Measurements from ENCODE around the gene TREML4.
"Not testable (repeated sequence)": the region's sequence is repeated elsewhere in the genome, so short reads cannot be mapped to it uniquely, and the experiment has no call there.

TREML4 gene

GRCh38 chr6:41208439-41209106 lies 19.6 kb upstream of the TREML4 start:
- no peak for DNase-seq (ENCODE audit: low read depth)

DNA sequence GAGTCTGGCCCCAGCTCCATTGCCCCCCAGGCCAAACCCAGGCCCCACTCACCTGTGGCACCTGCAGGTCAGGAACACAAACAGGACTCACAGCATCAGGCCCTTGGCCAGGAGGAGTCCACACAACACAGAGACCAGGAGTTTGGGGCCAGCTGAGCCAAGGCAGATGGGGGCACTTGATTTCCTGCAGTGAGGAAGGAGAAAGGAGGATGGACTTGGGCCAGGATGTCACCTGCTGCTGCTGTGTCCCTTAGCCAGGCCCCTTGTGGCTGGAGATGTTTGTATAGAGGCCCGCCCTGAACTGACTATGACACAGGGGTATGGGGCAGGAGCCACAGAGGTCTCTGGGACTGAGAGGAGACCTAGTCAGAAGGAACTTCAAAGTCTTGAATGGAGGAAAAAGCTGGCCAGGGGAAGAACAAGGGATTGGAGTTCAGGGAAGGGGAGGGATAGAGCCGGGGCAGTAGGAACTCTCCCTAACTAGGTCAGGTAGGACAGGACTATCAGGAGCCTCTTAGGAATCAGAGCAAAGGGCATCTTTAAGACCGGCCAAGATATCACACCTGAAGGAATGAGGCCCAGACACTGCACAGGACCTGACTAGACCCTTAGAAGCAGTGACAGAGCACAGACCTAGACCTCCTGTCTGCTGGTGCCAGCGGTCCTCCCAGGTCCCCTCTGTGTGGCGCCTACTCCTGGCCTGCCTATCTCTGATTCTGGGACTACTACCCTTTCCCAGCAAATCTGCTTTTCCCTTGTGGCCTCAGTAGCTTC lies 18.4 kb upstream of the TREML4 start:
- DNase-seq (ENCODE audit: low read depth) = no peak

GRCh38 chr6:41214559-41215238 lies 13.4 kb upstream of the TREML4 start:
- DNase-seq (ENCODE audit: low read depth) = no peak

DNA sequence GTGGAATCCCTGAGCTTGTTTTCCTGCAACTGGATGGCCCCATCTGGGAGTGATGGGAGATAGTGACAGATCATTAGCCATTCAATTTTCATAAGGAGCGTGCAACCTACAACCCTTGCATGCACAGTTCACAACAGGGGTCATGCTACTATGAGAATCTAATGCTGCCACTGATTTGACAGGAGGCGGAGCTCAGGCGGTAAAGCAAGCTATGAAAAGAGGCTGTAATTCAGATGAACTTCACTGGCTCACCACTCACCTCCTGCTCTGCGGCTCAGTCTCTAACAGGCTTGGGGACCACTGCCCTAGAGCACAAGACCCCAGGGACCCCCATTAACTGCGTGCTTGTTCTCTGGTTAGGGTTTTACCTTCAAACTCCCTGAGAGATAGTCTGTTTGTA lies 12.4 kb upstream of the TREML4 start:
- DNase-seq (ENCODE audit: low read depth) = no peak

DNA sequence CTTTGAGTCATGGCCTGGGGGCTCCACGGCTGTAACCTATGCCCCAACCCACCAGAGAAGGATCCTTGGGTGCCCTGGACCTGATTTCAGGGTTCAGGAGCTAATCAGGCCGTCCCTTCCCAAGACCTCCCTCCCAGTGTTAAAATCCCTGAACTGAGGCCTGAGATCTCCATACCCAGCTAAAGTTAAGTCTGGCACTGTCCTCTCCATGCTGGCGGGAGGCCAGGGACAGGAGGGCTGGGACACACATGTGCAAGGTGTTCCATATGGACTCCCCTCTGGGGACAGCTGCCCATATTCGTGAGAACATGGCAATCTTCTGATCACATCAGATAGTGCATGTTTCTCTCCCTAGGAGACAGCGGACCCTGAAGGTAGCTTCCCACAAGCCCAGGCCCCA lies 11.5 kb upstream of the TREML4 start:
- no peak for DNase-seq (ENCODE audit: low read depth)

- no peak for DNase-seq (ENCODE audit: low read depth)
Observed at GRCh38 chr6:41222045-41222444, 6.1 kb upstream of the TREML4 start.

DNA sequence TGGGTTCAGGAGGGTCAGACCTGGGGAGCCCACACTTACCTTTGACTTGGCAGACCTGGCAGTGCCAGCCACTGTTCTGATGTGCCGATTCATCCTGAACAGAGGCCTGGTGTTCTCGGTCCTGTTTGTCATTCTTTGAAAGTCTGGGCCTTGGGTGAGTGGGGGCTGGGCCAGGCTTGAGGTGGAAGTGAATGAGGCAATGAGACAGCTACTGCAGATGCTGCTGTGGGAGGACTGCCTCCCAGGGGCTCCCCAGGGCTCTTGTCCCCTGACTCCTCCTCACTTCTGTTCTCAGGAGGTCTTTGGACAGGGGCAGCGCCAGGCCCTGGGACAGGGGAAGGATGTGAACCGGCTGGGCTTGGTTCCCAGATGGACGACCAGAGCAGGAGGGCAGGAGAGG lies 5.6 kb upstream of the TREML4 start:
- DNase-seq (ENCODE audit: low read depth) = no peak

DNA sequence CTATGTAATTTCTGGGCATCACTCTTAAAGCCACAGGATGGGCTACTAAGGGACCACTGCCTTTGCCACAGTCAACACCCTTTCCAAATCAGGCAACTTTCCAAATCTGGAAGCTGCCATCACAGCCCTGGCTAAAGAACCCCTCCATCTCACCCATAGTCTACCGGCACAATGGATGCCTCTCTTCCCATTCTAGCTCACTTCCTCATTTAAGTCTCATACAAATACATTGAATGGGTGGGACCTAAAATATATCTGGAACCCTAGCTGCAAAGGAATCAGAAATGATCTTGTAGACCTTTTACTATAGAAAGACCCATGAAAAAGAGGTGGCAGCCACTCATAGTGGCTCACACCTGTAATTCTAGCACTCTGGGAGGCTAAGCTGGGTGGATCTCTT lies 3.3 kb upstream of the TREML4 start:
- DNase-seq (ENCODE audit: low read depth) = no peak

DNA sequence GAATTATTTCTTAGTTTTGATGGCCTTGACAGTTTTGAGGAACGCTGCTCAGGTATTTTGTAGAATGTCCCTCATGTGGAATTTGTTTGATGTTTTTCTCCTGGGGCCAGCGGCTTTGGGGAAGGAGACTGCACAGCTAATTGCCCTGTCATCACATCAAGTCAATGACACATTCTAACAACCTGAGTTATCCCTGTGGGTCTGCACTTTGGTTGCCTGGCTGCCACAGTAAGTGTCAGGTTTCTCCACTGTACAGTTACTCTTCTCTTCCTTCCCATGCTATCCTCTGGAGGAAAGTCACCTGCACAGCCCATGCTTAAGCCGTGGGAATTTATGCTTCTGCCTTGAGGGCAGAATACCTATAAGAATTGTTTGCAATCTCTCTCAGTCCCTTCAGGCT lies 1.4 kb upstream of the TREML4 start:
- no peak for DNase-seq (ENCODE audit: low read depth)

DNA sequence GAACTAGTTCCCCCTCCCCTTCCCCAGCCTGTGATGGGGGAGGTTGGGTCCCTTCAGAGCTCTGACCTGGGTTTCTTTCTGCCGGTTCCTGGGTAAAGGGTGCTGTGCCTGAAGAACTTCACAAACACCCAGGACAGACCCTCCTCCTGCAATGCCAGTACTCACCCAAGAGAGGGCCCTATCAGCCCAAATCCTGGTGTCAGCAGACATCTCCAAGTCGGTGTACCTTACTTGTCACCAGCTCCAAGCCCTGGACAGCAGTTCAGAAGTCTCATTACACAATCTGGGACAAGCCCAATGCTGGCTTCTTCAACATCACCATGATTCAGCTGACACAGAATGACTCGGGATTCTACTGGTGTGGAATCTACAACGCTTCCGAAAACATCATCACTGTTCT lies 467 bp downstream of the TREML4 start:
- DNase-seq (ENCODE audit: low read depth) = no peak

GRCh38 chr6:41229721-41230120 lies 1.6 kb downstream of the TREML4 start:
- DNase-seq (ENCODE audit: low read depth) = no peak

- DNase-seq (ENCODE audit: low read depth) = no peak
Observed at GRCh38 chr6:41231246-41231645, 3.1 kb downstream of the TREML4 start.

DNA sequence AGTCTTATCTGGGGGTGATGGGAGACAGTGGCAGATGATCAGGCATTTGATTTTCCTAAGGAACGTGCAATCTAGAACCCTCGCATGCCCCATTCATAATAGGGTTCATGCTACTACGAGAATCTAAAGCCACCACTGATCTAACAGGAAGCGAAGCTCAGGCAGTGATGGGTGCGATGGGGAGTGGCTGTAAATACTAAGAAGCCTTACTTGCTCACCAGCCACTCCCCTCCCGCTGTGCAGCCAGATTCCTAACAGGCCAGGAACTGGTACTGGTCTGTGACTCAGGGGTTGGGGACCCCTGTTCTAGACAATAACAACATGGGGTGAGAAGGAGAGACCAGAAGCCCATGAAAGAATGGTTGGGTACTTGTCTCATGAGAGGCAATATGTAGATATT lies 4.5 kb downstream of the TREML4 start:
- DNase-seq (ENCODE audit: low read depth) = no peak

- DNase-seq (ENCODE audit: low read depth) = no peak
Observed at GRCh38 chr6:41236276-41236675, 8.1 kb downstream of the TREML4 start.

GRCh38 chr6:41237128-41237527 lies 9.0 kb downstream of the TREML4 start:
- no peak for DNase-seq (ENCODE audit: low read depth)

GRCh38 chr6:41239467-41240159 lies 11.5 kb downstream of the TREML4 start:
- no peak for DNase-seq (ENCODE audit: low read depth)

GRCh38 chr6:41246529-41246928 lies 18.4 kb downstream of the TREML4 start:
- DNase-seq (ENCODE audit: low read depth) = not testable (repeated sequence)

- no peak for DNase-seq (ENCODE audit: low read depth)
Observed at GRCh38 chr6:41247288-41247865, 19.2 kb downstream of the TREML4 start.

DNA sequence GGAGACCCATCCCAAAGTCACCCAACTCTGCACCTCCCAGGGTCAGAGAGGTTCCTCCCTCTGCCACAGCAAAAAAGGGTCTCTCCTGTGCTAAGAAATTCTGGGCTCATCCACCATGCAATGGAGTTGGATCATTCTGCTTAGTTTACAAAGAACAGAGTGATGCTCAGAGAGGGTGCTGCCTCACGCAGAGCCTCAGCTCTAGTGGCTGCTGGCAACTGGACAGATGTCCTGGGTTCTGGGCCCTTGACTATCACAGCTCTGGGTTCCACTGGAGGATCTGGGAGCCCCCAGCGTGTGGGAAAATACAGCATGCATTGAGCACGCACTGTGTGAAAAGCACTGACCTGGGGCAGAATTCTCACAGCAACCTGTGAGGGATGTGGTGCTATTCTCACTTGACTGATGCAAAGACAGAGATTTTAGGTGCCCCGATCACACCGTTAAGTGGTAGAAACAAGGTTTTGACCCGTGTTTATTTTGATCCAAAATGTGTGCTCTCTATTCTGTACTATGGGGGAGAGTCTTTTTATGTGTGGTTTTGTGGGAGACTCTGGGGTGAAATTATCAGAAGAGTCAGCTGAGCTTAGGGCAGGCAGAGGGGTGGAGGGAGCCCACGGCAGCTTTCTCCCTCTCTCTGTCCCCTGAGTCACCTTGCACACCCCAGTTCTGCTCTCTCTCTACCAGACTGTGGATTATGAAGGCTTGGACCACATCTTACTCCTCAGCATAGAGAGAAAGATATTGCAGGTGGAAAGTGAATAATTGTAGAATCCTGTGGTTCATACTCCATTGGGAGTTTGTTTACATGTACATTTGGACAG lies 19.9 kb downstream of the TREML4 start:
- no peak for DNase-seq (ENCODE audit: low read depth)

DNA sequence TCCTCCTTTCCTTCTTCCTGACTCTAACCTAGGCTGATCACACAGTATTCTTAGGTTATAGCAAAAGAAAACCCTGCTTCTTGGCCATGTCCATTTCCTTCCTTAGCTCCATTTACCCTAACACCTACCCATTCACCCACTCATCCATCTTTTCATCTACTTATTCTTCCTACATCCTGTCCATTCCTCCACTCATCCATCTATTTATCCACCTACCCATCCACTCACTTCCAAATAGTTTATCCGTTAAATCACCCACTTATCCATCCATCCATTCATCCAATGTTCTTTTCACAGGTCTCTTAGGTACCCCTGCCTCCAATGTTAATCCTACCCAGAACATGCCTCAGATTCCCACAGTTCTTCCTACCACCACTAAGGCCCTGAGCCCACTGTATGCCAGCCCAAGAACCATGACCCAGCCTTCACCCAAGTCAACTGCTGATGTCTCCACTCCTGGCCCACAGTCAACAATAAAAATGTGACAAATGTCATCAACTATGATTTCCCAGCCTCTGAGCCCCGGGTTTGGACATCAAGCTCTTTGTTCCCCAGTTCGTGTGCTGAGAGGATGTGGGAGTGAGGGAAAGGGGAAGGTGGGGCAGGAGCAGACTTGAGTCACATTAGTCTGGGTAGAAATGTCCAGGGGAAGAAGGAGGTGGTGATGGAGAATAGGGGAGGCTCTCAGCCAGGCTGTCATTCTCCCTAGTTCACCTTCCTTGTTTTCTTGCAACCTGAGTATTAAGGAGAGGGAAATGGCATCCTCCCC lies 24.4 kb downstream of the TREML4 start:
- DNase-seq (ENCODE audit: low read depth) = no peak

DNA sequence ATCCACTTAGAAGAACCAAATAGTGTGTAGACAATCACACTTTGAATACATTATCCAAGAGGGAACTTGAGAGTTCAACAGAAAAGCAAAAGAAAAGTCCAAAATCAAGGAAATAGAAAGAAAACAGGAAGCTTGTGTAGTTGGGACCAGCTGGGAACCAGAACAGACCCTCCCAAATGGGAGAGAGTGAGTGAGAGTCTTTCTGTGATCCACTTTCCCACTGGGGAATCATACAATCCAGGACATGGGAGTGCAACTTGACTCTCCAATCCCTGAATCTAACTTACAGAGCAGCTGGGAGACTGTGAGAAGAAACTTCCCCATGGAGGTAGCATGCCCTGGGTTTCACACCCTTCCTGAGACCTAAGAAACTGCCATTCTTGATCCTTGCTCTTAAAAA lies 27.0 kb downstream of the TREML4 start:
- DNase-seq (ENCODE audit: low read depth) = no peak

All from fibroblast of gingiva (primary cell).